ENCODE data around the gene COL18A1.

DNA sequence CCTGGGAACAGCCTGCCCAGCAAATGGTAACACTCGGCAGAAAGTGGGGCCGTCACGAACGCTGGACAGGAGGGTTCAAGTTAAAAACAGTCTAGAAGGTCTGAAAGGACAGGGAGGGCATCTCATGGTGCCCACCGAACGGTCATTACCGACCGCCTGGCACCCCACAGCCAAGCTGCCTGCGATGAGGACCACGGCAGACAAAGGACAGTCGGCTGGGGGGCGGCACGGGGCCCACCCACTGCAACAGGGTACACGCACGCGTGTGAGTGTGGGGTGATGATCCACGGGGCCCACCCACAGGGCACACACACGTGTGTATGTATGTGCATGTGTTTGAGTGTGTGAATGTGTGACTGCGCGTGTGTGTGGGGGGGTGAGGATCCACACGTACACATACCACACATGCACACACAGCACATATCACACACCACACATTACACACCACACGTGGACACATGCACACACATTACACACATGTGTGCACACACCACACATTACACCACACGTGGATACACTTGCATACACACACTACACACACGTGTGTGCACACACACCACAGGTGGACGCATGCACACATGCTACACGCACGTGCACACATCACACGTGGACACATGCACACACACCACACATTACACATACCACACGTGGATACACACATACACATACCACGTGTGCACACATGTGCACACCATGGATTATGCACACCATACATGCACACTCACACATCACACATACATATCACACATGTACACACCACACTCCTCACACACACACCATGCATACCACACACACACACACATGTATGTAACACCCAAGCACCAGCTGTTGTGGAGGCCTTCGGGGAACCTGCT lies 74.1 kb downstream of the COL18A1 start:
- TF ChIP-seq, protein P1, sequence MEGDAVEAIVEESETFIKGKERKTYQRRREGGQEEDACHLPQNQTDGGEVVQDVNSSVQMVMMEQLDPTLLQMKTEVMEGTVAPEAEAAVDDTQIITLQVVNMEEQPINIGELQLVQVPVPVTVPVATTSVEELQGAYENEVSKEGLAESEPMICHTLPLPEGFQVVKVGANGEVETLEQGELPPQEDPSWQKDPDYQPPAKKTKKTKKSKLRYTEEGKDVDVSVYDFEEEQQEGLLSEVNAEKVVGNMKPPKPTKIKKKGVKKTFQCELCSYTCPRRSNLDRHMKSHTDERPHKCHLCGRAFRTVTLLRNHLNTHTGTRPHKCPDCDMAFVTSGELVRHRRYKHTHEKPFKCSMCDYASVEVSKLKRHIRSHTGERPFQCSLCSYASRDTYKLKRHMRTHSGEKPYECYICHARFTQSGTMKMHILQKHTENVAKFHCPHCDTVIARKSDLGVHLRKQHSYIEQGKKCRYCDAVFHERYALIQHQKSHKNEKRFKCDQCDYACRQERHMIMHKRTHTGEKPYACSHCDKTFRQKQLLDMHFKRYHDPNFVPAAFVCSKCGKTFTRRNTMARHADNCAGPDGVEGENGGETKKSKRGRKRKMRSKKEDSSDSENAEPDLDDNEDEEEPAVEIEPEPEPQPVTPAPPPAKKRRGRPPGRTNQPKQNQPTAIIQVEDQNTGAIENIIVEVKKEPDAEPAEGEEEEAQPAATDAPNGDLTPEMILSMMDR (IDR thresholded peaks at IDR 0.05): no peak
- no peak for TF ChIP-seq POLR2A (IDR thresholded peaks at IDR 0.05)
